ENCODE results near the gene TP53BP2. TPM values are rescaled to one million over a fixed set of nuclear protein-coding genes. Genes with fewer than 3 reads are reported as not detected.
A peak's percentile ranks its signal among the peaks of the same experiment; 100 is the strongest.
"Not testable (repeated sequence)": the region's sequence is repeated elsewhere in the genome, so short reads cannot be mapped to it uniquely, and the experiment has no call there.

Gene TP53BP2
- total RNA-seq, 1 donor, result 32.7 TPM

- TF ChIP-seq, protein P1, sequence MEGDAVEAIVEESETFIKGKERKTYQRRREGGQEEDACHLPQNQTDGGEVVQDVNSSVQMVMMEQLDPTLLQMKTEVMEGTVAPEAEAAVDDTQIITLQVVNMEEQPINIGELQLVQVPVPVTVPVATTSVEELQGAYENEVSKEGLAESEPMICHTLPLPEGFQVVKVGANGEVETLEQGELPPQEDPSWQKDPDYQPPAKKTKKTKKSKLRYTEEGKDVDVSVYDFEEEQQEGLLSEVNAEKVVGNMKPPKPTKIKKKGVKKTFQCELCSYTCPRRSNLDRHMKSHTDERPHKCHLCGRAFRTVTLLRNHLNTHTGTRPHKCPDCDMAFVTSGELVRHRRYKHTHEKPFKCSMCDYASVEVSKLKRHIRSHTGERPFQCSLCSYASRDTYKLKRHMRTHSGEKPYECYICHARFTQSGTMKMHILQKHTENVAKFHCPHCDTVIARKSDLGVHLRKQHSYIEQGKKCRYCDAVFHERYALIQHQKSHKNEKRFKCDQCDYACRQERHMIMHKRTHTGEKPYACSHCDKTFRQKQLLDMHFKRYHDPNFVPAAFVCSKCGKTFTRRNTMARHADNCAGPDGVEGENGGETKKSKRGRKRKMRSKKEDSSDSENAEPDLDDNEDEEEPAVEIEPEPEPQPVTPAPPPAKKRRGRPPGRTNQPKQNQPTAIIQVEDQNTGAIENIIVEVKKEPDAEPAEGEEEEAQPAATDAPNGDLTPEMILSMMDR (IDR thresholded peaks at IDR 0.05; ENCODE audit: insufficient read depth, low read length), result no peak
- no peak for DNase-seq (ENCODE audit: low read depth)
- H3K4me3 ChIP-seq (ENCODE audit: low read depth, low read length), result no peak overlapping the region
These were observed 108.4 kb downstream of the TP53BP2 start for GRCh38 chr1:223737342-223737741.

DNA sequence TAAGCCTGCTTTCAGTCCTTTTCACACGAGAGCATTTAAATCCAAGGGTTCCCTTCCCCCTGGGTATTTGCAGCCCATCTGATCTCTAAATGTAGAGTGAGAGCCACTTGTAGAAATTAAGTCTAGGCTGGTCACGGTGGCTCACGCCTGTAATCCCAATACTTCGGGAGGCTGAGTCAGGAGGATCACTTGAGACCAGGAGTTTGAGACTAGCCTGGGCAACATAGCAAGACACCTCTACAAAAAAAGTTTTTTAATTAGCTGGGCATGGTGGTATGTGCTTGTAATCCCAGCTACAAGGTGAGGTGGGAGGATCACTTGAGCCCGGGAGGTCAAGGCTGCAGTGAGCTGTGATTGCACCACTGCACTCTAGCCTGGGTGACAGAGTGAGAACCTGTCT, 109.1 kb downstream of the TP53BP2 start:
- not testable (repeated sequence) for H3K4me3 ChIP-seq (ENCODE audit: low read depth, low read length); DNase-seq (ENCODE audit: low read depth)

- no peak for DNase-seq (ENCODE audit: low read depth)
- no peak overlapping the region for H3K4me3 ChIP-seq (ENCODE audit: low read depth, low read length)
- TF ChIP-seq, protein P1 (IDR thresholded peaks at IDR 0.05; ENCODE audit: insufficient read depth, low read length), result no peak
These were observed 111.6 kb downstream of the TP53BP2 start for GRCh38 chr1:223733898-223734852.

DNA sequence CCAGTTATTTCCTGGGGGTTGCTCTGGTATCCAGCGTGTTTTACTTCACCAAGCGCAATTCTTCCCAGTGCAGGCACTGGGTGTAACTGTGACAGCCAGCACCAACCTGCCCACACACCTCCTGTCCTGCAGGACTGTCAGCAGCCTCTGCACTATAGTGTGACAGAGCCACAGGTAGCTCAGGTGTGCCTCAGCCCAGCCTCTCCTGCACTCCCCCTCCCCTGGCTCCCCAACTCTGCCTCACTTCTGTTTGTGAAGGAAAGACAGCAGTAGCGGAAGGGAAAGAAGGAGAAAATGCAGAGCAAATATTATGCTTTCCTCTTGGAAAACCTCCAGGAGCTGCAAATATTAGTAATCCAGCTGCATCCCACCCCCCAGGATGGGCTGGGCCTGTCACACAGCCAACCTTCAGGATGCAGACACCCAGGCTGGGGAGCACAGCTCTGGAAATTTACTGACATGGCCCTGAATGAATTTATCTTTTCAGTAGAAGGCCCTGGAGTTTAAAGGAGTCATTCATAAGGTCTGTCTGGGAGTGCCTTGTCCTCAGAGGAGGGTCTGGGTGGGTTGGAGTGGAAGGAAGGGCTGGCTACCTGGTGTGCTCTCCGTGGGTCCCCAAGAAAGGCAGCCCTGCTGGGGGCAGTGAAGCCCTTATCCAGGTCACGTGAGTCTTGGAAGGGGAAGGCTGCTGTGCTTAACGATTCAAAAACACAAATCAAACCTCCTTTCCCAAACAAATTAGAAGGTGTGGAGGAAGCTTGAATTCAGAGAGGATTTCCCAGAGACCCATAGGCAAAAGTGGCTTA, 112.6 kb downstream of the TP53BP2 start:
- DNase-seq (ENCODE audit: low read depth), result no peak
- TF ChIP-seq, protein P1 (IDR thresholded peaks at IDR 0.05; ENCODE audit: insufficient read depth, low read length), result no peak
- no peak overlapping the region for H3K4me3 ChIP-seq (ENCODE audit: low read depth, low read length)

DNA sequence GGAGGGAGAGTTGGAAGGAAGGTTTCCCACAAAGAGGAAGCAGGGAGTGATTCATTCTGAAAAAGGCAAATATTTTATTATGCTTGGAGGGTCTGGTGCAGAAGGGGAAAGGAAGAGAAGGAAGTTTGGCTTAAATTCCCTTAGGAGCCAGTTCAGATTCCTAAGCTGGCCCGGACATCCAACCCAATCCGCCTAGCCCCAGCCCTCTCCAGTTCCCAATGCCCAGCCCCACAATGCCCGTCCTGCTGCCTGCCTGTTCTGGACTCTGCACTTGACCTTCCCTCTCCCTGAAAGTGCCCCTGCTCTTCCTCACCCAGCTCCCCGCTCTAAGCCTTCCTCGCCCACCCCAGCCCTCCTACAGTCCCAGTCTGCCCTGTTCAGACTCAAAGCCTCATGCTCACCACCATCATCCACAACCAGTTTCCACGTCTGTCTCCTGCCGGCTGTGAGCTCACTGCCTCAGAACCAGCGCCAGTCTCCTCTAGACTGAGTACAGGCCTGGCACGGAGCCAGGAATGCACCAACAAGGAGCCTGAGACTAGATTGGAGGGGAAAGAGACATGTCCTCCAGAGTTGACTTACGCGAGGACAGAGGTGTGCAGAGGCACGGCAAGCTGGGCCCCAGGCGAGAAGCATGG, 114.5 kb downstream of the TP53BP2 start:
- DNase-seq (ENCODE audit: low read depth), result peak; percentile 83
- TF ChIP-seq, protein P1 (IDR thresholded peaks at IDR 0.05; ENCODE audit: insufficient read depth, low read length), result no peak
- peak overlapping the region; percentile 14 for H3K4me3 ChIP-seq (ENCODE audit: low read depth, low read length)

- peak; percentile 53 for DNase-seq (ENCODE audit: low read depth)
- H3K4me3 ChIP-seq (ENCODE audit: low read depth, low read length), result no peak overlapping the region
- TF ChIP-seq, protein P1 (IDR thresholded peaks at IDR 0.05; ENCODE audit: insufficient read depth, low read length), result no peak
These were observed 115.1 kb downstream of the TP53BP2 start for GRCh38 chr1:223730479-223731132.
